HG02588 (cell line): ENCODE data around the gene DENND1A.

Experiments
- ATAC-seq: cut with Tn5 transposase; IDR thresholded peaks from one replicate; pipeline ENCODE4 v1.9.1; 2021; ENCODE audit warnings: mild to moderate bottlenecking, moderate library complexity; ENCODE audit not compliant: unreplicated experiment

DENND1A gene

GRCh38 chr9:123550797-123551196 lies 379.1 kb downstream of the DENND1A start:
- no peak for ATAC-seq

DNA sequence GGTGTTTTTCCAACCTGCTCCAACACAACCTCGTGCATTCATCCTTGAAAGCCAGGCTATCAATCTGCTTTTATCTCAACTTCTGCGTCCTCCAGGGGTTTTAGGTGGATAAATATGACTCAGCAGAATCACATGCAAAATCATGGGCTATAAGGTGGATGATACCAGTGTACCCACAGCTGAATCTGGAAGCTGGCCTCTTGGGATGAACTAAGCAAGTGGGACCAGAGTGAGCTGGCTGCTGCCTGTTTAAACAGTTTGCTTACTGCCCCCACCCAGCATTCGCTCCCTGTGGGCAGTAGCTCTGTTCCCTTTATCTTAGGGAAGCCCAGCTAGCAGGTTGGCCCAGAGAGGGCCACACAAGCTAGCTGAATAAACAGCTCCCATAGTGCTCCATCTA lies 379.9 kb downstream of the DENND1A start:
- no peak for ATAC-seq

GRCh38 chr9:123548741-123549545 lies 381.0 kb downstream of the DENND1A start:
- no peak for ATAC-seq

GRCh38 chr9:123544007-123544827 lies 385.7 kb downstream of the DENND1A start:
- ATAC-seq: no peak

GRCh38 chr9:123543492-123543891 lies 386.4 kb downstream of the DENND1A start:
- ATAC-seq: no peak

DNA sequence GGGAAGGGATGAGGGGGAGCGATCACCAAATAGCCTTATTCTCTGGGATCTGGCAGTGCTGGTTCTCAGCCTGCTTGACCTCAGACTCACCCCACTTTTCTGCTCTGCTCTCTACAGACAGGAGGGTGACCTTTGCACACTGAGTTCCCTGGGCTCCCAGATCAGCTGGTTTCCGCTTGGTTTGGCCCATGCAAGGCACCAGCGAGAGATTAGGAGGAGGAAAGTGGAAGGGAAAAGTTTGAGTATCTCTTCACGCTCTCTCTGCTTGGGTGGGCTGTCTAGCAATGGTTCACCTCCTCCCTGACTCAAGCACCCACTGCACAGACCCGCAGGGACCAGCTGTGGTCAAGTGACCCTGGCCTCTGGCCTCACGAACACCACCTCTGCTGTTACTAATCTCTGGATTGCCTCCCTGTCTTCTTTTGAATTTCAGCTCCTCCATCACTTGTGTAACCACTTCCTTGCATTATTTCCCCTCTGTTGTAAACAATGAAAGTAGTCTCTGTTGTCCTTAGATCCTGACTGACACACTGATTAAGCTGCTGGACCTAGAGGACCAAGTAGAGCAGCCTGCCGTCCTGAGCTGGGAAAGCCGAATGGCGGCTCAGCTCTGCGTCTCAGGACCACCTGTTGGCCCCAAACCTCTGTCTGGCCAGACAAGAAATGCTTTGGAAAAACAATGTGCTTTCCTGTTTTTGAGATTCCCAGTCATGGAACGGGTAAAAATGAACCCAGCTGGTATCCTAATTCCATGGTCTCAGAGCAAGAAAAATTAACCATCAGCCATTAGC lies 387.3 kb downstream of the DENND1A start:
- ATAC-seq: no peak

DNA sequence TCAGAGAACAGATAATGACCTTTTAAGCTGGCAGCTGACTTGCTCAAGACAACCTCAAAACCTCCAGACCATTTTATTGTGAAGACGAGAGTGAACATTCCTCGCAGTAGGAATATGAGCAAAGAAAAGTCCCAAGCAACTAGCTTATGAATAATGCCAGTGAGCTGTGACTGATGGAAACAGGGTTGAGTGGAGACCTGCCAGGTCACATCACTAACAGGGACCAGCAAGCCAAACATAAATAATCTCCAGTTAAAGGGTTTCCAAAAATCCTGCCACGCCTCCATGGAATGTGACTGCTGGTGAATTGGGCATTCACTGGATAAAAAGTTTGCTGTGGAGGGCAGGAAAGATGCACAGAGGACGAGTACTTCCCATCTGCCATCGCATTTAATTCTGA lies 388.5 kb downstream of the DENND1A start:
- no peak for ATAC-seq

DNA sequence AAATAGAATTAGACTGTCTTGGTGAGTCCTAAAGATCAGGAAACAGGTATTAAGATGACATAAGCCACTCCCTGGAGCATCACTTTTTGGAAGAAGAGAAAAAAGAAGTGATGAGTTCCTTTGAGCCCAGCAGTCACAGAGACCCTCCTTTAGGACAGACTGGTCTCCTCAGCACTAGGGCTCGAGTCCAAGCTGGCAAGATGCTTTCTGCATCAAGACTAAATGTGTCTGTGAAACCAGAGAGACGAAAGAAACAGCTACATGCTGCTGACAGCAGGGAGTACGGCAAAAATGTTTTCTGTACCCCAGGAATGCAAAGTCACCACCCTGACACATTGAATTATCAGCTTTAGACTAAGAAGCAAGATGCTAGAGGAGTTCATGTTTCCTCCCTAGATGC lies 389.5 kb downstream of the DENND1A start:
- ATAC-seq: no peak

DNA sequence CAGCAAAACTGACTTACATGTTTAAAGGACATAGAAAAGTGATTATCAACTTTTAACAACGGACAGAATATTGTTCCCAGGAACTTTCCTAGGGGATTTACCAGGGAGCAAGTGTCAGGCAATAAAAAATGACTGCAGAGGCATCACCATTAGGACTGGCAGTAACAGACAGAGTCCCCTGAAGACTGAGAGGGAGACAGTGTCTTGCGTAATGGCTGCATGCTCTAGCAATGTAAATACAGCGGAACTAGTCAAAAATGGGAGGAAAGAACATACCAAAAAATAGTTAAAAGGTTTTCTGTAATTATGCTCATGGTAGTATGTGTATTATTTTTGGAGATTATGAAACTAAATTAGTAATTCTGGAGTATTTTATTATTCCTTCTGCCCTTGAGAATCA lies 392.1 kb downstream of the DENND1A start:
- ATAC-seq: no peak

GRCh38 chr9:123536455-123536868 lies 393.5 kb downstream of the DENND1A start:
- no peak for ATAC-seq

GRCh38 chr9:123534336-123534735 lies 395.6 kb downstream of the DENND1A start:
- ATAC-seq: no peak

- ATAC-seq: no peak
These were observed 399.7 kb downstream of the DENND1A start for GRCh38 chr9:123530244-123530643.

- no peak for ATAC-seq
These were observed 401.4 kb downstream of the DENND1A start for GRCh38 chr9:123528501-123528900.

DNA sequence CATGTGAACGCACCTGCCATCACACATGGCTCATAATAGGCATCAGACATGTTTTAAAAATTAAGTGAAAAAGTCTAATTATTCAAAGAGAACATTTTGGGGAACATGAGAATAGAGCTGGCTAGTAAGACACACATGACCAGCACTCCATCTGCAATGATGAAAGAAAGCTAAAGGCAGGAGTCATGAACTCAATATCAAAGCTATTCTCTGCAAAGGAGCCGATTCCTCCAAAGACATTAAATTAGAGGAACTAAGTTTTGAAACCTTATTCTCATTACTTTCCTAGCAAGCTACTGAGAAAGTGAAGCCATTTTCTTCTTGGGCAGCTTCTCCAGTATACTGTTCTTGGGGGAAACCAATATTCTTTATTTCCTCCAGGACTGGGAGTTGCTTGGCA lies 401.9 kb downstream of the DENND1A start:
- ATAC-seq: no peak

GRCh38 chr9:123525957-123526356 lies 404.0 kb downstream of the DENND1A start:
- ATAC-seq: no peak

DNA sequence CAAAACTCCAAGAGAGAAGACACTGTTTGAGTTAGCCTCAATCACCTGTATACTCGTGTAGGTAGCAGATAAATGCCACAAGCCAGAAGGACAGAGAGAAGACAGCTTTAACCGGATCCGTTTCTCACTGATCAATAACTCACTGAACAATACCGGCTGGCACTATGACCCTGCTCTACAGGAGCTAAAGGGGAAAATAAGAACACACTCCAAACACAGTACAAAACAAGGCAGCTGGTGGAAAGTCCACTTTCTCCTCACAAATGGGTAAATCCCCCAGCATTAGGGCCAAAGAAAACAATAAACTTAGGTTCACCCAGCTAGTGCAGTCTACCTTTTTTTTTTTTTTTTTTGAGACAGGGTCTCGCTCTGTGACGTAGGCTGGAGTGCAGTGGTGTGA lies 404.5 kb downstream of the DENND1A start:
- no peak for ATAC-seq

GRCh38 chr9:123524866-123525265 lies 405.1 kb downstream of the DENND1A start:
- no peak for ATAC-seq

DNA sequence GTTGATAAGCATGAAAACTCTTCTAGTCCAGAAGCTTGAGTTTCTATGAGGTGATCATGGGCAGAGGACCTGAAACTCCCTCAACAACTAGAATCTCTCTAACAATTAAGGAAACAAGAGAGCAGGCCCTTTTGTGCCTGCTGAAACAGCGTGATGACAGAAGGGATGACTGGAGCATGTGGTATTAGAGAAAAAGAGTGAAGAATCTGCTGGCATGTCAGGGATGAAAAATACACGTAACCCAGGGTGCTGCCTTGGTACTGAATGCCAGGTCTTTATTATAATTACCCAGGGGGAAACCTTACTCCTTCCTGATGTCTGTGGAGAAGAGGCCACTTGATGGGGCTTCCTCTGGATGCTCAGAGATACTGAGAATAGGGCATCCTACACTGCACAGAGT lies 406.1 kb downstream of the DENND1A start:
- ATAC-seq: no peak

GRCh38 chr9:123523001-123523400 lies 406.9 kb downstream of the DENND1A start:
- no peak for ATAC-seq

- ATAC-seq: no peak
These were observed 407.7 kb downstream of the DENND1A start for GRCh38 chr9:123522251-123522650.

- ATAC-seq: no peak
These were observed 411.6 kb downstream of the DENND1A start for GRCh38 chr9:123518338-123518737.
